Keratinocyte (primary cell): ENCODE results near the gene BEAN1. TPM values are rescaled to one million over a fixed set of nuclear protein-coding genes. Genes with fewer than 3 reads are reported as not detected.
A peak's percentile ranks its signal among the peaks of the same experiment; 100 is the strongest.

Experiments
- DNase-seq: peaks from one replicate; pipeline ENCODE4 v3.0.0-alpha.2; 2011; ENCODE audit warnings: low read depth, missing footprints, low spot score
- FAIRE-seq: peaks from 2 replicates; lab custom pipeline; 2011; peaks lifted over from hg19 to GRCh38; lab: Jason Lieb, UNC
- H2AFZ ChIP-seq: 2 replicates; pipeline ENCODE4 v1.6.0; 2012; ENCODE audit warnings: low read length, control low read depth, inconsistent platforms; ENCODE audit not compliant: control insufficient read depth
- H3K27ac ChIP-seq: 2 replicates; pipeline ENCODE4 v1.5.1; 2011; ENCODE audit warnings: low read length; ENCODE audit not compliant: control insufficient read depth, insufficient read depth
- H3K27me3 ChIP-seq: 3 replicates; pipeline ENCODE4 v1.6.0; 2011; ENCODE audit warnings: low read length; ENCODE audit not compliant: control insufficient read depth, insufficient read depth; ENCODE audit errors: extremely low read depth
- H3K36me3 ChIP-seq, 2 experiments: 2 replicates in 1 of 2; 3 replicates in 1 of 2; pipeline ENCODE4 v1.5.1; 2011; ENCODE audit warnings: low read length in 2 of 2, mild to moderate bottlenecking in 1 of 2; ENCODE audit not compliant: control insufficient read depth in 2 of 2, insufficient read depth in 2 of 2; ENCODE audit errors: extremely low read depth in 1 of 2
- H3K4me1 ChIP-seq: 3 replicates; pipeline ENCODE4 v1.5.1; 2011; ENCODE audit warnings: low read length; ENCODE audit not compliant: control insufficient read depth, insufficient read depth; ENCODE audit errors: extremely low read depth
- H3K4me2 ChIP-seq: 3 replicates; pipeline ENCODE4 v1.6.0; 2011; ENCODE audit warnings: low read depth, low read length; ENCODE audit not compliant: control insufficient read depth, insufficient read depth; ENCODE audit errors: extremely low read depth
- H3K4me3 ChIP-seq, 3 experiments: fragments of 200-600 bp in 1 of 3; sonication (generic) in 1 of 3; 2 replicates in 2 of 3; 3 replicates in 1 of 3; pipeline ENCODE4 v1.5.1; 2011 to 2016; ENCODE audit warnings: low read length in 3 of 3, mild to moderate bottlenecking in 3 of 3, control low read depth in 2 of 3, inconsistent platforms in 1 of 3, low read depth in 1 of 3, mixed read lengths in 1 of 3, mixed run types in 1 of 3, moderate library complexity in 1 of 3; ENCODE audit not compliant: control insufficient read depth in 2 of 3, insufficient read depth in 2 of 3; ENCODE audit errors: extremely low read depth in 1 of 3
- H3K79me2 ChIP-seq: 2 replicates; pipeline ENCODE4 v1.6.0; 2012; ENCODE audit warnings: low read length; ENCODE audit not compliant: control insufficient read depth, insufficient read depth
- H3K9ac ChIP-seq: 3 replicates; pipeline ENCODE4 v1.6.0; 2011; ENCODE audit warnings: low read length; ENCODE audit not compliant: control insufficient read depth, insufficient read depth; ENCODE audit errors: extremely low read depth
- H3K9me1 ChIP-seq: 3 replicates; pipeline ENCODE4 v1.6.0; 2011; ENCODE audit warnings: low read length; ENCODE audit not compliant: control insufficient read depth, insufficient read depth; ENCODE audit errors: extremely low read depth
- H3K9me3 ChIP-seq: 2 replicates; pipeline ENCODE4 v1.5.1; 2012; ENCODE audit warnings: low read depth, low read length; ENCODE audit not compliant: control insufficient read depth
- H4K20me1 ChIP-seq: 3 replicates; pipeline ENCODE4 v1.6.0; 2011; ENCODE audit warnings: low read length; ENCODE audit not compliant: control insufficient read depth, insufficient read depth; ENCODE audit errors: extremely low read depth
- CTCF ChIP-seq, 3 experiments: IDR thresholded peaks in 1 of 3; conservative IDR thresholded peaks in 1 of 3; optimal IDR thresholded peaks in 1 of 3; 2 replicates in 2 of 3; 3 replicates in 1 of 3; pipeline versions ENCODE3 to v1.5.1; 2011; ENCODE audit warnings: low read length in 3 of 3, mild to moderate bottlenecking in 3 of 3, moderate library complexity in 2 of 3, control low read depth in 1 of 3, inconsistent platforms in 1 of 3; ENCODE audit not compliant: insufficient read depth in 2 of 3; ENCODE audit errors: extremely low read depth in 1 of 3
- EZH2 ChIP-seq: IDR thresholded peaks from one replicate; pipeline ENCODE4 v1.6.1; 2012; ENCODE audit warnings: inconsistent platforms, mild to moderate bottlenecking, low read length, moderate library complexity
- dilution Hi-C: fragments of 300-500 bp; cut with MboI; formaldehyde crosslinking; loops from one replicate; pipeline ENCODE4 v1.7.0; 2020; ENCODE audit warnings: low sequenced_read_pairs; ENCODE audit not compliant: extremely low pct_ligation_motif_present
- polyA plus RNA-seq, 5 experiments: library from polyadenylated mRNA; depleted of rRNA in 3 of 5; stranded (reverse) in 3 of 5; stranded (forward) in 1 of 5; unstranded in 1 of 5; fragments of >200 nt; gene quantifications; 1 replicate in 1 of 5; 2 replicates in 3 of 5; 3 replicates in 1 of 5; pipeline versions ENCODE4 v1.2.1 to v1.2.3, GENCODE V29; 2011 to 2012; ENCODE audit warnings: missing spikeins in 2 of 5, low read depth in 1 of 5, low replicate concordance in 1 of 5

Gene BEAN1
- polyA plus RNA-seq, 1 donor (not counting 4 experiments of a cell fraction or from before 2014, with no cell fraction given) = 0.24 TPM

DNA sequence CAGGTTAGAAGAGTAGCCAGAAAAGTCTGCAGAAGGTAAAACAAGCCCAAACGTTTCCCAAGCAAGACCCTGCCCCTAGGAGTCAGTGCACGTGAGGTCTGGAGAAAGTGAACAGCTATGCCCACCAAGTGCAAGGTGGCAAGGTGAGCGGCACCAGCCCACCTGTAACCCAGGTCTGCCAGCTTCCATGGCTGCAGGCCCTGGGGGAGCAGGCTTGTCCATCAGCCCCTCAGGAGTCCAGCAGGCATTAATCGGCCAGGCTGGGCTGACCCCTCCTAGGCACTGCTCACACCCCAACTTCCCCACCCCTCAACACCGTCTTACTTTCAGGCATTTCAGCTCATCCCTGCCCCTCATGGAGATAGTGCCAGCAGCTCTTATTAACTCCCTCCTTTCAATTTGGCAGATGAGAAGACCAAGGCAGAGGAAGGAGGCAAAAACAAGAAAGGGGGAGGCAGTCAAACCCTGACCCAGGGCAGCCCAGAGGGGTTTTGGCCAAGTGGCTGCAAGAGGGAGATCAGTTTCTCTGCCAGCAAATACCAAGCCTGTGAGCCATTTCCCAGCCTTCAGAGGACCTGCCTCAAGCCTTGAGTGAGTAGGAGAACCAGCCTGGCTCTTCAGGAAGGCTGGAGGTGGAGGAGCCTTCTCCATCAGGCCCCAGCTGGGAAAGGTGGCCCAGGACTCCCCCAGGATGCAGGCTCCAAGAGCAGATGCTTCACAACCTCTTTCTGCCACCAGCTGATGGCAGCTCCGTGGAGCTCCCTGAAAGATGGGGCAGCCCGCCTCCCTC lies 14.7 kb downstream of the BEAN1 start:
- FAIRE-seq (peak; percentile 63), DNase-seq (no peak)
- Histone ChIP-seq H3K27me3 (peaks cover 5% of the 10 kb centered on the region), H2AFZ (no peak overlapping the region), H3K79me2 (no peaks in the 10 kb centered on the region), H3K9me3 (no peaks in the 10 kb centered on the region), H3K9me1 (no peaks in the 10 kb centered on the region), H3K4me3 (no peak overlapping the region), H3K4me1 (peaks cover 6% of the 10 kb centered on the region), H3K4me2 (no peak overlapping the region), H3K9ac (no peak overlapping the region), H3K27ac (no peak overlapping the region), H3K36me3 (no peaks in the 10 kb centered on the region), H4K20me1 (no peaks in the 10 kb centered on the region)
- dilution Hi-C loops = no loop called here
- TF ChIP-seq CTCF (optimal IDR thresholded peaks at IDR 0.05 in 1 of 3, IDR thresholded peaks at IDR 0.05 in 1 of 3, conservative IDR thresholded peaks at IDR 0.05 in 1 of 3; ENCODE audit: extremely low read depth in 1 of 3, insufficient read depth in 2 of 3, low read length in 3 of 3) (no peak), EZH2 (no peak)

GRCh38 chr16:66442502-66443268 lies 15.6 kb downstream of the BEAN1 start:
- DNase-seq = no peak

More at GRCh38 chr16:66442502-66443268, 15.6 kb downstream of the BEAN1 start:
- H3K4me1 ChIP-seq = peaks cover 6% of the 10 kb centered on the region
- dilution Hi-C loops = no loop called here
- no peak for FAIRE-seq
- no peak overlapping the region for H3K9ac ChIP-seq
- no peaks in the 10 kb centered on the region for H3K9me1 ChIP-seq
- no peak for TF ChIP-seq EZH2
- TF ChIP-seq CTCF (optimal IDR thresholded peaks at IDR 0.05 in 1 of 3, IDR thresholded peaks at IDR 0.05 in 1 of 3, conservative IDR thresholded peaks at IDR 0.05 in 1 of 3; ENCODE audit: extremely low read depth in 1 of 3, insufficient read depth in 2 of 3, low read length in 3 of 3) = no peak
- H3K4me2 ChIP-seq = no peak overlapping the region
- H3K27me3 ChIP-seq = peaks cover 10% of the 10 kb centered on the region
- H3K79me2 ChIP-seq = no peaks in the 10 kb centered on the region
- H3K4me3 ChIP-seq = no peak overlapping the region
- no peaks in the 10 kb centered on the region for H3K9me3 ChIP-seq
- H3K36me3 ChIP-seq = no peaks in the 10 kb centered on the region
- no peaks in the 10 kb centered on the region for H4K20me1 ChIP-seq
- H2AFZ ChIP-seq = no peak overlapping the region
- H3K27ac ChIP-seq = no peak overlapping the region
